AG04449 (cell line): ENCODE measurements around the gene PYGB.

Experiments
- CTCF ChIA-PET: fragments of 350-600 bp; formaldehyde crosslinking; extraction: SDS; loops from one replicate; lab custom pipeline; 2021; ENCODE audit warnings: antibody characterized with exemption; lab: Yijun Ruan, JAX
- POLR2A ChIA-PET: fragments of 400-600, 350-600 bp; formaldehyde crosslinking; extraction: SDS; loops from one replicate; lab custom pipeline; 2020; ENCODE audit warnings: antibody characterized with exemption, inconsistent platforms; lab: Yijun Ruan, JAX
- DNase-seq: peaks from one replicate; pipeline ENCODE4 v3.0.0-alpha.2; 2010; ENCODE audit warnings: low read depth, low spot score
- H3K4me3 ChIP-seq: 2 replicates; pipeline ENCODE4 v1.5.1; 2011; ENCODE audit warnings: low read depth, mild to moderate bottlenecking, control low read depth, low read length
- TF ChIP-seq, protein P1 (sequence below): IDR thresholded peaks from one replicate; pipeline ENCODE4 v1.5.1; 2011; ENCODE audit warnings: mild to moderate bottlenecking, moderate library complexity, low read length, control low read depth, inconsistent platforms; ENCODE audit not compliant: insufficient read depth; ENCODE audit errors: missing control alignments

PYGB gene

DNA sequence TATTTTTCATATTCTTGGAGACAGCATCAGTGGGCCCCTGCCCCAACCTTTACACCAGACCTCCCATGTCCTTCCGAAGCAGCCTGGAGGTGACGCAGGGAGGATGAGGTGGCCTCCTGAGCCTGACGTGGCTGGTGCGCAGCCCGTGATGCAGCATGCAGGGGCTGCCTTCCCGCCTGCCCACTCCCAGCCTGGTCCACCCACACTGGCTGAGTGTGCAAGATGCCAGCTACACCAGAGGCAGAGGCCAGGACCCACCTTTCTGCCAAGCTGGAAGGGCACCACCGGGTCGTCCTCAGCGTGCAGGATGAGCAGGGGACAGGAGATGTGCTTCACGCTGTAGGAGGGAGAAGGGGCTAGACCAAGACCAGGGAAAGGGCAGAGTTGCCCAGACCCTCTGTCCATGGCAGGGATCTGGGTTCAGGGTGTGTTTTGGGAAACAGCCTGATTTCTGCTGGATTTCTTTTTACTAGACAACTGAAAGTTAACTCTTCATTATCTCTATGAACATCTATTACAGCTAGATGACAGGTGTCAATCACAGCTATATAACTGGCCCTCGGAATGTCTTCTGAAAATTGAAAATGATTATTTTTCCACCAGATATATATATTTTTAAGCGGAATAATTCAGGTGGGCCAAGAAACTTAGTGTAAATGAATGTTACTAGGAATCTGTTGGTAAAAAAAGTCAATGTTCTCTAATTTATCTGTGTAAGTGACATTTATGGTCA, 55.6 kb downstream of the PYGB start:
- H3K4me3 ChIP-seq, result no peak overlapping the region
- DNase-seq, result no peak
- ChIA-PET POLR2A (no interaction called here), CTCF (interaction anchor here (2.0 to 4.8 kb wide), 3 partner anchors 9 to 95 kb away, joined by 6 to 72 read pairs (median 11); no protein-coding TSS in a partner anchor)
- TF ChIP-seq, protein P1, sequence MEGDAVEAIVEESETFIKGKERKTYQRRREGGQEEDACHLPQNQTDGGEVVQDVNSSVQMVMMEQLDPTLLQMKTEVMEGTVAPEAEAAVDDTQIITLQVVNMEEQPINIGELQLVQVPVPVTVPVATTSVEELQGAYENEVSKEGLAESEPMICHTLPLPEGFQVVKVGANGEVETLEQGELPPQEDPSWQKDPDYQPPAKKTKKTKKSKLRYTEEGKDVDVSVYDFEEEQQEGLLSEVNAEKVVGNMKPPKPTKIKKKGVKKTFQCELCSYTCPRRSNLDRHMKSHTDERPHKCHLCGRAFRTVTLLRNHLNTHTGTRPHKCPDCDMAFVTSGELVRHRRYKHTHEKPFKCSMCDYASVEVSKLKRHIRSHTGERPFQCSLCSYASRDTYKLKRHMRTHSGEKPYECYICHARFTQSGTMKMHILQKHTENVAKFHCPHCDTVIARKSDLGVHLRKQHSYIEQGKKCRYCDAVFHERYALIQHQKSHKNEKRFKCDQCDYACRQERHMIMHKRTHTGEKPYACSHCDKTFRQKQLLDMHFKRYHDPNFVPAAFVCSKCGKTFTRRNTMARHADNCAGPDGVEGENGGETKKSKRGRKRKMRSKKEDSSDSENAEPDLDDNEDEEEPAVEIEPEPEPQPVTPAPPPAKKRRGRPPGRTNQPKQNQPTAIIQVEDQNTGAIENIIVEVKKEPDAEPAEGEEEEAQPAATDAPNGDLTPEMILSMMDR, result no peak

DNA sequence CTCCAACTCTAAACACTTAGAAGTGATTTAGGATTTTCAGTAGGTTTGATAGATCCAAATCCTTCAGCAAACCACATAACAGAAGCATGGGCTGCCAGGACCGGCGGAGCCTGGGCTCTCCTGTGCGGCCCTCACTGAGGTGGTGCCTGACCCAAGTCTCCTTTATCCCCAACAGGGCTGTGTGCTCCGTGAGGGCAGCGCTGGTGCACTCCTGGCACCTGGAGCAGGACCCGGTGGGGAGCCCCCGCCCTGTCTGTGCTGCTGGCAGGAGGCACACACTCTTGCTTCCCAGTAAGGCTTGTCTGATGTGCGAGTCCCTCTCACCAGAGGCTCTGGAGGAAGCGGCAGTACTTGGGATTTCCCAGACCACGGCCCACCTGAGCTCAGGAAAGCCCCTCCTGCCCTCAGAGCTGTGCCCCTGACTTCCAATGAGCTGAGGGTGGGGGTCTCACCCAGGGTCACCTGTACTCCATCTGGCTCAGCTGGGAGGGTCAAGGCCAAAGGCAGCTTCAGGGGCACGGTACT, 56.2 kb downstream of the PYGB start:
- CTCF ChIA-PET, result interaction anchor here (2.0 to 2.8 kb wide), 2 partner anchors 10 to 95 kb away, joined by 6 to 11 read pairs; no protein-coding TSS in a partner anchor

DNA sequence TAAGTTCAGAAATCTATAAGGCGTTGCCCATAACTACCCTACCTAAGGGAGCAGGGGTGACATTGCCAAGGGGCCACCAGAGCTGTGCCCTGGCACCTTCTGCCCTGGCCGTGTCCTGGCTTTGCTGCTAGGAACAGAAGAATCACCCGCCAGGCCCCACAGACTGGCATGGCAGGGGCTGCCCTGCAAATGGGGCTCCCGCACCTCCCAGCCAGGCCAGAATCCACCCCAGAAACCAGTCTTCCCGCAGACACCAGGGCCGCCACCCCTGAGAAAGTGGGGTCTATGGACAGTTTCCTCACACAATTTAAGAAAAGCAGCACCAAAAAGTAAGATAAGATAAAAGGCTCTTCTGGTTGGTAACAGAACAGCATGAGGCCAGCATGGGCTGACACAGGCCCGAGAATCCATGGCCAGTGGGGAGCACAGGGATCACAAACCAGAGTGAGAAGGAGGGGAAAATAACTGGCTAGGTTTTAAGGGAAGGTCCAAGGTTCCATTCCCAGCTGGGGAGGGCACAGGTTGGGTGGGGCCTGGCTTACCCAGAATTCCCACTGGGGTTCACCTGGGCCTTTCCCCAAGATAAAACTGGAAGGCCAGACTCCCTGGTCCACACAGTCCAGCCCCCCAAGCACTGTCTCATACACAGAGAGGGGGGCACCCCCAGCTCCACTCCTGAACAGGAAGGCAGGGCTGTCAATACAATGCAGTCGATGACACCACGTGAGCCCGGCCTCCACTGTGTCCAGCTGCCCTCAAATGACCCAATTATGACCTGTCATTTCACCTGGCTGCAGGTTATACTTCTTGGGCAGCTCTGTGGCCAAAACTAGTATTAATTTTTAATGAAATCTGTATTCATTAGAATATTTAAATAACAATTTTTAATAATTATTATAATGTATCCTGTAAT, 59.4 kb downstream of the PYGB start:
- no peak overlapping the region for H3K4me3 ChIP-seq
- TF ChIP-seq, protein P1, result no peak
- POLR2A ChIA-PET, result interaction anchor here (1.2 kb wide), 1 partner anchor 7 kb away, joined by 3 read pairs; no protein-coding TSS in a partner anchor
- CTCF ChIA-PET, result interaction anchor here (1.4 to 5.5 kb wide), 4 partner anchors 8 to 91 kb away, joined by 3 to 66 read pairs (median 4); no protein-coding TSS in a partner anchor
- DNase-seq, result no peak

More for the DNA sequence above, 56.2 kb downstream of the PYGB start:
- no peak overlapping the region for H3K4me3 ChIP-seq
- TF ChIP-seq, protein P1, result no peak
- POLR2A ChIA-PET, result no interaction called here
- DNase-seq, result no peak

DNA sequence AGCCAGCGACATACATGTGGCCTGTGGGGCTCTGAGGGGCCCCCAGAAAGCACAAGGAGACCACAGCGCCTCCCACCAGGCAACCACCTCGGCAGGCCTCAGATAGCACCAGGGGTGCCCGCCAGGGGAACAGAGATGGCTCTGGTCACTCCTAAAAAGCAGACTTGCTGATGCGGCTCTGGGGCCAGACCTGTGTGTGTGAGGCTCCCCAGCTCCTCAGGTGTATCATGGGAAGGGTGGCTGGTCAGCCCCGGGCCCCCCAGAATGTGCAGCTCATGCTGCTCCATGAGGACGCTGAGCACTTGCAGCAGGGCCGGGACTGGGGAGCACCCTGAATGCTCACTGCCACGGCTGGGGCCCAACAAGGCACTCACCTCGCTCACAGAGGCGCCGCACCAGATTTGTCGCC, 60.2 kb downstream of the PYGB start:
- POLR2A ChIA-PET, result interaction anchor here (1.2 kb wide), 1 partner anchor 8 kb away, joined by 3 read pairs; no protein-coding TSS in a partner anchor
- H3K4me3 ChIP-seq, result no peak overlapping the region
- TF ChIP-seq, protein P1, result no peak
- CTCF ChIA-PET, result interaction anchor here (0.8 to 5.5 kb wide), 4 partner anchors 9 to 90 kb away, joined by 3 to 66 read pairs (median 4); no protein-coding TSS in a partner anchor
- no peak for DNase-seq

DNA sequence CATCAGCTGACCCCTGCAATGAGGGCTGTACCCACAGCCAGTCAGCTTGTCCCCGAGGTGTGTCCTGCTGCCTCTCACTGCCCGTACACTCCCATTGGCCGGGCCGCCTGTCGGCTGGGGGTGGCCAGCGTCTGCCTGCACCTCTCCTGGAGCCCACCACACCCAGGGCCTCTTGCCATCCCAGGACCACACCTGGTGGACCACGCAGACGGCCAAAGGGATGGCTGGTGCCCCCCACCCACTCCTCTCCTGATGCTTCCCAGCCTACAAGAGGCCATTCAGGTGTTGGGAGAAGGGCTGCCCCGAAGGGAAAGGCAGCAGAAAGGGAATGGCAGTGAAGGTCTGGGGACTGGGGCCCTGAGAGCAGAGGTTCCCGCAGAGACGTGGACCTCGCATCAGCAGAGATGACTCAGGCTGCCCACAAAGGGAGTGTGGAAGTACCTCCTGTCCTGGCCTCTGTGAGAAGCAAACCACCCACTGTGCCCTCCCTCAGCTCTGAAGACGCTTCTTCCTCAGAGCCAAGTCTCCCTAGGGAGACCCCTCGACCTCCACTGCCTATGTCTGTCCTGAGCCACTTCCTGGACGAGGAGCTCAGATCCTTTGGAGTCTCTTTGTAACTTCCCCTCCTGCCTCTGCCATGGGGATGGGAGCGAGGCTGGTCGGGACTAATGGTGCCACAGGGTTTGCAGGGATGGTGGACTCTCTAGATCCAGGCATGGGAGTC, 60.9 kb downstream of the PYGB start:
- CTCF ChIA-PET, result interaction anchor here (0.8 to 5.5 kb wide), 9 partner anchors 9 to 232 kb away, joined by 3 to 66 read pairs (median 5); no protein-coding TSS in a partner anchor
- no peak overlapping the region for H3K4me3 ChIP-seq
- TF ChIP-seq, protein P1, result no peak
- POLR2A ChIA-PET, result interaction anchor here (1.2 to 1.3 kb wide), 2 partner anchors 9 to 10 kb away, joined by 3 to 4 read pairs; no protein-coding TSS in a partner anchor
- DNase-seq, result peak; percentile 59
